ENCODE results near the gene NXPE1. TPM values are rescaled to one million over a fixed set of nuclear protein-coding genes. Genes with fewer than 3 reads are reported as not detected.

The NXPE1 gene
- total and polyA plus RNA-seq, 2 experiments from 2014 or later = not detected

DNA sequence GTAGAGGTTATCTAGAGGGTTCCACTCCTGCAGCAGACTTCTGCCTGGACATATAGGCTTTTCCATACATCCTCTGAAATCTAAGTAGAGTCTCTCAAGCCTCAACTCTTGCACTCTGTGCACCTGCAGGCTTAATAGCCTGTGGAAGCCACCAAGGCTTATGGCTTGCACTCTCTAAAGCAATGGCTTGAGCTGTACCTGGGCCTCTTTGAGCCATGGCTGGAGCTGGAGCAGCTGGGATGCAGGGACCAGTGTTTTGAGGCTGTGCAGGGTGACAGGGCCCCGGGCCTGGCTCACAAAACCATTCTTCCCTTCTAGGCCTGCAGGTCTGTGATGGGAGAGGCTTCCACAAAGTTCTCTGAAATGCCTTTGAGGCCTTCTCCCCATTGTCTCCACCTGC, 38.8 kb upstream of the NXPE1 start:
- DNase-seq (ENCODE audit: low spot score) (no peak), ATAC-seq (no peak)
- Histone ChIP-seq H3K36me3 (ENCODE audit: insufficient read depth) (no peaks in the 10 kb centered on the region), H3K79me2 (replicated peaks; ENCODE audit: insufficient read depth) (no peaks in the 10 kb centered on the region), H3K4me1 (ENCODE audit: insufficient read depth) (no peaks in the 10 kb centered on the region), H3K27me3 (ENCODE audit: insufficient read depth) (no peaks in the 10 kb centered on the region), H4K20me1 (replicated peaks; ENCODE audit: insufficient read depth) (no peaks in the 10 kb centered on the region), H3K9me2 (ENCODE audit: insufficient read depth) (no peaks in the 10 kb centered on the region; the same call in 1 of the 2 replicates), H3K4me3 (no peak overlapping the region), H2AFZ (no peak overlapping the region), H3F3A (replicated peaks; ENCODE audit: low read depth) (no peaks in the 10 kb centered on the region), H3K27ac (ENCODE audit: low read depth) (no peak overlapping the region), H3K4me2 (no peak overlapping the region)
- H3K4me3 Mint-ChIP-seq = no peak overlapping the region
- TF ChIP-seq, protein P1, sequence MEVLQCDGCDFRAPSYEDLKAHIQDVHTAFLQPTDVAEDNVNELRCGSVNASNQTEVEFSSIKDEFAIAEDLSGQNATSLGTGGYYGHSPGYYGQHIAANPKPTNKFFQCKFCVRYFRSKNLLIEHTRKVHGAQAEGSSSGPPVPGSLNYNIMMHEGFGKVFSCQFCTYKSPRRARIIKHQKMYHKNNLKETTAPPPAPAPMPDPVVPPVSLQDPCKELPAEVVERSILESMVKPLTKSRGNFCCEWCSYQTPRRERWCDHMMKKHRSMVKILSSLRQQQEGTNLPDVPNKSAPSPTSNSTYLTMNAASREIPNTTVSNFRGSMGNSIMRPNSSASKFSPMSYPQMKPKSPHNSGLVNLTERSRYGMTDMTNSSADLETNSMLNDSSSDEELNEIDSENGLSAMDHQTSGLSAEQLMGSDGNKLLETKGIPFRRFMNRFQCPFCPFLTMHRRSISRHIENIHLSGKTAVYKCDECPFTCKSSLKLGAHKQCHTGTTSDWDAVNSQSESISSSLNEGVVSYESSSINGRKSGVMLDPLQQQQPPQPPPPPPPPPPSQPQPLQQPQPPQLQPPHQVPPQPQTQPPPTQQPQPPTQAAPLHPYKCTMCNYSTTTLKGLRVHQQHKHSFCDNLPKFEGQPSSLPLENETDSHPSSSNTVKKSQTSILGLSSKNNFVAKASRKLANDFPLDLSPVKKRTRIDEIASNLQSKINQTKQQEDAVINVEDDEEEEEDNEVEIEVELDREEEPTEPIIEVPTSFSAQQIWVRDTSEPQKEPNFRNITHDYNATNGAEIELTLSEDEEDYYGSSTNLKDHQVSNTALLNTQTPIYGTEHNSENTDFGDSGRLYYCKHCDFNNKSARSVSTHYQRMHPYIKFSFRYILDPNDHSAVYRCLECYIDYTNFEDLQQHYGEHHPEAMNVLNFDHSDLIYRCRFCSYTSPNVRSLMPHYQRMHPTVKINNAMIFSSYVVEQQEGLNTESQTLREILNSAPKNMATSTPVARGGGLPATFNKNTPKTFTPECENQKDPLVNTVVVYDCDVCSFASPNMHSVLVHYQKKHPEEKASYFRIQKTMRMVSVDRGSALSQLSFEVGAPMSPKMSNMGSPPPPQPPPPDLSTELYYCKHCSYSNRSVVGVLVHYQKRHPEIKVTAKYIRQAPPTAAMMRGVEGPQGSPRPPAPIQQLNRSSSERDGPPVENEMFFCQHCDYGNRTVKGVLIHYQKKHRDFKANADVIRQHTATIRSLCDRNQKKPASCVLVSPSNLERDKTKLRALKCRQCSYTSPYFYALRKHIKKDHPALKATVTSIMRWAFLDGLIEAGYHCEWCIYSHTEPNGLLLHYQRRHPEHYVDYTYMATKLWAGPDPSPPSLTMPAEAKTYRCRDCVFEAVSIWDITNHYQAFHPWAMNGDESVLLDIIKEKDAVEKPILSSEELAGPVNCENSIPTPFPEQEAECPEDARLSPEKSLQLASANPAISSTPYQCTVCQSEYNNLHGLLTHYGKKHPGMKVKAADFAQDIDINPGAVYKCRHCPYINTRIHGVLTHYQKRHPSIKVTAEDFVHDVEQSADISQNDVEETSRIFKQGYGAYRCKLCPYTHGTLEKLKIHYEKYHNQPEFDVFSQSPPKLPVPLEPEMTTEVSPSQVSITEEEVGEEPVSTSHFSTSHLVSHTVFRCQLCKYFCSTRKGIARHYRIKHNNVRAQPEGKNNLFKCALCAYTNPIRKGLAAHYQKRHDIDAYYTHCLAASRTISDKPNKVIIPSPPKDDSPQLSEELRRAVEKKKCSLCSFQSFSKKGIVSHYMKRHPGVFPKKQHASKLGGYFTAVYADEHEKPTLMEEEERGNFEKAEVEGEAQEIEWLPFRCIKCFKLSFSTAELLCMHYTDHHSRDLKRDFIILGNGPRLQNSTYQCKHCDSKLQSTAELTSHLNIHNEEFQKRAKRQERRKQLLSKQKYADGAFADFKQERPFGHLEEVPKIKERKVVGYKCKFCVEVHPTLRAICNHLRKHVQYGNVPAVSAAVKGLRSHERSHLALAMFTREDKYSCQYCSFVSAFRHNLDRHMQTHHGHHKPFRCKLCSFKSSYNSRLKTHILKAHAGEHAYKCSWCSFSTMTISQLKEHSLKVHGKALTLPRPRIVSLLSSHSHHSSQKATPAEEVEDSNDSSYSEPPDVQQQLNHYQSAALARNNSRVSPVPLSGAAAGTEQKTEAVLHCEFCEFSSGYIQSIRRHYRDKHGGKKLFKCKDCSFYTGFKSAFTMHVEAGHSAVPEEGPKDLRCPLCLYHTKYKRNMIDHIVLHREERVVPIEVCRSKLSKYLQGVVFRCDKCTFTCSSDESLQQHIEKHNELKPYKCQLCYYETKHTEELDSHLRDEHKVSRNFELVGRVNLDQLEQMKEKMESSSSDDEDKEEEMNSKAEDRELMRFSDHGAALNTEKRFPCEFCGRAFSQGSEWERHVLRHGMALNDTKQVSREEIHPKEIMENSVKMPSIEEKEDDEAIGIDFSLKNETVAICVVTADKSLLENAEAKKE (CRISPR knock-in tag; IDR thresholded peaks at IDR 0.05) = peak; percentile 37; the same call in 1 of the 2 replicates
- TF ChIP-seq CREB1 (CRISPR knock-in tag; IDR thresholded peaks at IDR 0.05; ENCODE audit: low read depth) = no peak
- TF ChIP-seq, protein P2, sequence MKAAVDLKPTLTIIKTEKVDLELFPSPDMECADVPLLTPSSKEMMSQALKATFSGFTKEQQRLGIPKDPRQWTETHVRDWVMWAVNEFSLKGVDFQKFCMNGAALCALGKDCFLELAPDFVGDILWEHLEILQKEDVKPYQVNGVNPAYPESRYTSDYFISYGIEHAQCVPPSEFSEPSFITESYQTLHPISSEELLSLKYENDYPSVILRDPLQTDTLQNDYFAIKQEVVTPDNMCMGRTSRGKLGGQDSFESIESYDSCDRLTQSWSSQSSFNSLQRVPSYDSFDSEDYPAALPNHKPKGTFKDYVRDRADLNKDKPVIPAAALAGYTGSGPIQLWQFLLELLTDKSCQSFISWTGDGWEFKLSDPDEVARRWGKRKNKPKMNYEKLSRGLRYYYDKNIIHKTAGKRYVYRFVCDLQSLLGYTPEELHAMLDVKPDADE (IDR thresholded peaks at IDR 0.05) = no peak
- TF ChIP-seq NANOG (IDR thresholded peaks at IDR 0.05; ENCODE audit: borderline replicate concordance) = no peak
- no peak for TF ChIP-seq POLR2AphosphoS5 (IDR thresholded peaks at IDR 0.05; ENCODE audit: low read depth)
- no peak for TF ChIP-seq JUNB (IDR thresholded peaks at IDR 0.05; ENCODE audit: unreplicated experiment)
- peaks cover 2% of the 10 kb centered on the region for H3K27me3 Mint-ChIP-seq (ENCODE audit: insufficient read depth, low read depth, poor library complexity)
- H3K9me3 Mint-ChIP-seq = peaks cover 4% of the 10 kb centered on the region; the same call in 2 of the 3 replicates
- no peaks in the 10 kb centered on the region for H3K4me1 Mint-ChIP-seq
- H3K36me3 Mint-ChIP-seq (ENCODE audit: low read depth) = no peaks in the 10 kb centered on the region
- no peak overlapping the region for H3K27ac Mint-ChIP-seq

Data from GM23338 (cell line).